SK-N-SH (cell line): ENCODE measurements around the gene NUAK1. TPM values are rescaled to one million over a fixed set of nuclear protein-coding genes. Genes with fewer than 3 reads are reported as not detected.

Source experiments
- CTCF ChIA-PET: fragments of 300-600, 350-600 bp; formaldehyde crosslinking; extraction: SDS; loops from one replicate; lab custom pipeline; 2021; lab: Yijun Ruan, JAX
- POLR2A ChIA-PET: fragments of 350-600 bp; sonication (Branson Sonifier 250); formaldehyde crosslinking; extraction: SDS; loops from one replicate; lab custom pipeline; 2020; ENCODE audit warnings: antibody characterized with exemption, inconsistent platforms; lab: Yijun Ruan, JAX
- DNase-seq: peaks from one replicate; pipeline ENCODE4 v3.0.0; 2012
- H2AFZ ChIP-seq: fragments of 200-600 bp; sonication (generic); 2 replicates; pipeline ENCODE4 v1.8.1; 2016; ENCODE audit warnings: antibody characterized with exemption, mild to moderate bottlenecking, low read depth
- H3F3A ChIP-seq: fragments of 200-600 bp; sonication (generic); replicated peaks from 2 replicates; pipeline ENCODE3; 2016; ENCODE audit warnings: antibody characterized with exemption, mild to moderate bottlenecking; ENCODE audit not compliant: insufficient read depth
- H3K27ac ChIP-seq, 2 experiments: fragments of 200-500 bp in 1 of 2; fragments of 200-600 bp in 1 of 2; sonication (Bioruptor generic) in 1 of 2; sonication (generic), shearing (Covaris generic) in 1 of 2; 2 replicates each; pipeline versions ENCODE4 v1.5.1 to v1.6.1; 2014 to 2016; ENCODE audit warnings: low read depth in 2 of 2, inconsistent platforms in 1 of 2, low read length in 1 of 2, mild to moderate bottlenecking in 1 of 2, mixed read lengths in 1 of 2
- H3K27me3 ChIP-seq: fragments of 200-600 bp; sonication (generic), shearing (Covaris generic); 2 replicates; pipeline ENCODE4 v1.6.1; 2016; ENCODE audit warnings: mixed run types; ENCODE audit not compliant: insufficient read depth
- H3K36me3 ChIP-seq, 2 experiments: fragments of 200-500 bp in 1 of 2; fragments of 200-600 bp in 1 of 2; sonication (Bioruptor generic) in 1 of 2; sonication (generic) in 1 of 2; replicated peaks in 1 of 2; 2 replicates each; pipeline versions ENCODE3 to v1.5.1; 2014 to 2016; ENCODE audit warnings: low read length in 1 of 2, mild to moderate bottlenecking in 1 of 2; ENCODE audit not compliant: insufficient read depth in 2 of 2, control insufficient read depth in 1 of 2
- H3K4me1 ChIP-seq, 2 experiments: fragments of 200-500 bp in 1 of 2; fragments of 200-600 bp in 1 of 2; sonication (Bioruptor generic) in 1 of 2; sonication (generic), shearing (Covaris generic) in 1 of 2; 2 replicates each; pipeline versions ENCODE4 v1.5.1 to v1.6.1; 2014 to 2016; ENCODE audit warnings: low read depth in 1 of 2, low read length in 1 of 2, mixed run types in 1 of 2; ENCODE audit not compliant: insufficient read depth in 2 of 2, control insufficient read depth in 1 of 2
- H3K4me2 ChIP-seq: fragments of 200-600 bp; sonication (generic), shearing (Covaris generic); 2 replicates; pipeline ENCODE4 v1.6.1; 2017; ENCODE audit warnings: mixed run types
- H3K4me3 ChIP-seq, 2 experiments: fragments of 200-500 bp in 1 of 2; fragments of 200-600 bp in 1 of 2; sonication (Bioruptor generic) in 1 of 2; sonication (generic), shearing (Covaris generic) in 1 of 2; 2 replicates each; pipeline versions ENCODE4 v1.5.1 to v1.8.1; 2014 to 2016; ENCODE audit warnings: low read depth in 2 of 2, inconsistent platforms in 1 of 2, low read length in 1 of 2, mild to moderate bottlenecking in 1 of 2, mixed read lengths in 1 of 2, moderate library complexity in 1 of 2
- H3K79me2 ChIP-seq: fragments of 200-600 bp; sonication (generic); 2 replicates; pipeline ENCODE4 v1.8.1; 2017; ENCODE audit warnings: mild to moderate bottlenecking; ENCODE audit not compliant: insufficient read depth
- H3K9ac ChIP-seq: fragments of 200-600 bp; sonication (generic); 2 replicates; pipeline ENCODE4 v1.6.1; 2017; ENCODE audit warnings: mixed run types
- H3K9me2 ChIP-seq: fragments of 200-600 bp; sonication (generic); 2 replicates; pipeline ENCODE4 v1.6.1; 2017; ENCODE audit warnings: mixed run types
- H3K9me3 ChIP-seq: fragments of 200-600 bp; sonication (generic); 2 replicates; pipeline ENCODE4 v1.6.1; 2017; ENCODE audit warnings: mixed run types, mild to moderate bottlenecking, moderate library complexity
- H4K20me1 ChIP-seq: fragments of 200-600 bp; sonication (generic); 2 replicates; pipeline ENCODE4 v1.6.1; 2017; ENCODE audit warnings: mild to moderate bottlenecking, mixed run types; ENCODE audit not compliant: insufficient read depth
- EP300 ChIP-seq, 2 experiments: IDR thresholded peaks; 2 replicates each; pipeline versions ENCODE4 v1.4.0 to v1.6.1; 2012; ENCODE audit warnings: borderline replicate concordance in 1 of 2, low read depth in 1 of 2, low read length in 1 of 2
- IRF3 ChIP-seq: fragments of 150-350 bp; IDR thresholded peaks from 2 replicates; pipeline ENCODE4 v1.6.1; 2016; ENCODE audit warnings: mild to moderate bottlenecking, low read depth, low read length
- JUND ChIP-seq: IDR thresholded peaks from 2 replicates; pipeline ENCODE4 v1.4.0; 2012
- MXI1 ChIP-seq: IDR thresholded peaks from 2 replicates; pipeline ENCODE4 v1.6.1; 2012; ENCODE audit warnings: mild to moderate bottlenecking, low read depth, low read length, improper control_type of control experiment
- PBX3 ChIP-seq: IDR thresholded peaks from 2 replicates; pipeline ENCODE4; 2012
- POLR2AphosphoS5 ChIP-seq: IDR thresholded peaks from 2 replicates; pipeline ENCODE4 v1.6.1; 2012; ENCODE audit warnings: low read depth, low read length
- RAD21 ChIP-seq: IDR thresholded peaks from 2 replicates; pipeline ENCODE4 v1.6.1; 2012; ENCODE audit warnings: mild to moderate bottlenecking, low read length
- RCOR1 ChIP-seq: fragments of 150-350 bp; IDR thresholded peaks from 2 replicates; pipeline ENCODE4 v1.6.1; 2017; ENCODE audit warnings: antibody characterized with exemption, low read length
- RXRA ChIP-seq: IDR thresholded peaks from 2 replicates; pipeline ENCODE4 v1.4.0; 2012; ENCODE audit warnings: low read depth, mild to moderate bottlenecking, borderline replicate concordance
- SIN3A ChIP-seq: IDR thresholded peaks from 2 replicates; pipeline ENCODE4 v1.6.1; 2012; ENCODE audit warnings: low read depth, mild to moderate bottlenecking, low read length, moderate library complexity, borderline replicate concordance
- SMC3 ChIP-seq: IDR thresholded peaks from 2 replicates; pipeline ENCODE4 v1.6.1; 2012; ENCODE audit warnings: low read depth, low read length, improper control_type of control experiment
- TAF1 ChIP-seq: IDR thresholded peaks from 2 replicates; pipeline ENCODE4 v1.6.1; 2012; ENCODE audit warnings: low read depth, mild to moderate bottlenecking, low read length, moderate library complexity, borderline replicate concordance
- TEAD4 ChIP-seq: IDR thresholded peaks from 2 replicates; pipeline ENCODE4 v1.4.0; 2012; ENCODE audit warnings: mild to moderate bottlenecking, borderline replicate concordance; ENCODE audit not compliant: insufficient read depth
- ZBTB33 ChIP-seq: IDR thresholded peaks from 2 replicates; pipeline ENCODE4 v1.4.0; 2012; ENCODE audit warnings: low read depth, borderline replicate concordance
- WGBS: methylation state at CpG from one replicate; pipeline ENCODE4 v1.1.6; 2017; ENCODE audit warnings: low lambda C conversion rate; 5-methylcytosine and 5-hydroxymethylcytosine counted together
- polyA plus RNA-seq, 3 experiments: library from polyadenylated mRNA; depleted of rRNA; stranded (reverse); fragments of >200 nt; gene quantifications; 2 replicates each; pipeline ENCODE4 v1.2.3, GENCODE V29; 2012
- TF ChIP-seq, protein P1 (sequence below): IDR thresholded peaks from 2 replicates; pipeline ENCODE4 v1.6.1; 2012; ENCODE audit warnings: mild to moderate bottlenecking, low read depth, low read length, moderate library complexity

NUAK1 gene
- polyA plus RNA-seq, 1 of the 3 experiments (the other 2 are of a cell fraction), result 8.1 TPM

GRCh38 chr12:106132175-106133135 lies 6.3 kb downstream of the NUAK1 start:
- Histone ChIP-seq H3K4me2 (peak overlapping the region; percentile 65), H3K9me2 (no peaks in the 10 kb centered on the region), H4K20me1 (peaks cover 64% of the 10 kb centered on the region), H3K27me3 (no peaks in the 10 kb centered on the region), H3F3A (peaks cover 7% of the 10 kb centered on the region), H3K4me1 (peaks cover 19 to 22% of the 10 kb centered on the region in 2 experiments), H3K4me3 (no peak overlapping the region), H2AFZ (no peak overlapping the region), H3K79me2 (peaks cover 100% of the 10 kb centered on the region), H3K27ac (peak overlapping the region; percentile 24 to 47; a peak in 3 of 4 replicates), H3K9me3 (no peaks in the 10 kb centered on the region), H3K9ac (no peak overlapping the region), H3K36me3 (peaks cover 0 to 2% of the 10 kb centered on the region in 2 experiments)
- TF ChIP-seq TAF1 (no peak), POLR2AphosphoS5 (no peak), JUND (no peak), IRF3 (no peak), SIN3A (no peak), TEAD4 (no peak), MXI1 (no peak), RXRA (no peak), RAD21 (no peak), SMC3 (no peak), ZBTB33 (no peak), PBX3 (no peak), EP300 (IDR thresholded peaks at IDR 0.05; ENCODE audit: borderline replicate concordance in 1 of 2, low read depth in 1 of 2, low read length in 1 of 2) (no peak), RCOR1 (no peak)
- TF ChIP-seq, protein P1, sequence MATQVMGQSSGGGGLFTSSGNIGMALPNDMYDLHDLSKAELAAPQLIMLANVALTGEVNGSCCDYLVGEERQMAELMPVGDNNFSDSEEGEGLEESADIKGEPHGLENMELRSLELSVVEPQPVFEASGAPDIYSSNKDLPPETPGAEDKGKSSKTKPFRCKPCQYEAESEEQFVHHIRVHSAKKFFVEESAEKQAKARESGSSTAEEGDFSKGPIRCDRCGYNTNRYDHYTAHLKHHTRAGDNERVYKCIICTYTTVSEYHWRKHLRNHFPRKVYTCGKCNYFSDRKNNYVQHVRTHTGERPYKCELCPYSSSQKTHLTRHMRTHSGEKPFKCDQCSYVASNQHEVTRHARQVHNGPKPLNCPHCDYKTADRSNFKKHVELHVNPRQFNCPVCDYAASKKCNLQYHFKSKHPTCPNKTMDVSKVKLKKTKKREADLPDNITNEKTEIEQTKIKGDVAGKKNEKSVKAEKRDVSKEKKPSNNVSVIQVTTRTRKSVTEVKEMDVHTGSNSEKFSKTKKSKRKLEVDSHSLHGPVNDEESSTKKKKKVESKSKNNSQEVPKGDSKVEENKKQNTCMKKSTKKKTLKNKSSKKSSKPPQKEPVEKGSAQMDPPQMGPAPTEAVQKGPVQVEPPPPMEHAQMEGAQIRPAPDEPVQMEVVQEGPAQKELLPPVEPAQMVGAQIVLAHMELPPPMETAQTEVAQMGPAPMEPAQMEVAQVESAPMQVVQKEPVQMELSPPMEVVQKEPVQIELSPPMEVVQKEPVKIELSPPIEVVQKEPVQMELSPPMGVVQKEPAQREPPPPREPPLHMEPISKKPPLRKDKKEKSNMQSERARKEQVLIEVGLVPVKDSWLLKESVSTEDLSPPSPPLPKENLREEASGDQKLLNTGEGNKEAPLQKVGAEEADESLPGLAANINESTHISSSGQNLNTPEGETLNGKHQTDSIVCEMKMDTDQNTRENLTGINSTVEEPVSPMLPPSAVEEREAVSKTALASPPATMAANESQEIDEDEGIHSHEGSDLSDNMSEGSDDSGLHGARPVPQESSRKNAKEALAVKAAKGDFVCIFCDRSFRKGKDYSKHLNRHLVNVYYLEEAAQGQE, result no peak
- CTCF ChIA-PET, result interaction anchor here (0.9 to 6.0 kb wide), 3 partner anchors 426 to 712 kb away, joined by 3 to 72 read pairs (median 8); no protein-coding TSS in a partner anchor
- POLR2A ChIA-PET, result no interaction called here
- DNase-seq, result no peak
- WGBS, result 70% methylated on average over 7 of the region's 7 CpGs
